SK-N-MC (cell line): ENCODE results near the gene CDHR5.

Experiments
- EZH2 ChIP-seq: fragments of 200-600 bp; sonication (generic); IDR thresholded peaks from one replicate; pipeline ENCODE4 v1.6.1; 2017; ENCODE audit warnings: antibody characterized with exemption
- FOXP2 ChIP-seq: optimal IDR thresholded peaks from 2 replicates; pipeline ENCODE3; 2011; ENCODE audit warnings: mild to moderate bottlenecking, moderate library complexity; ENCODE audit not compliant: insufficient read depth; ENCODE audit errors: extremely low read length, control extremely low read depth

DNA sequence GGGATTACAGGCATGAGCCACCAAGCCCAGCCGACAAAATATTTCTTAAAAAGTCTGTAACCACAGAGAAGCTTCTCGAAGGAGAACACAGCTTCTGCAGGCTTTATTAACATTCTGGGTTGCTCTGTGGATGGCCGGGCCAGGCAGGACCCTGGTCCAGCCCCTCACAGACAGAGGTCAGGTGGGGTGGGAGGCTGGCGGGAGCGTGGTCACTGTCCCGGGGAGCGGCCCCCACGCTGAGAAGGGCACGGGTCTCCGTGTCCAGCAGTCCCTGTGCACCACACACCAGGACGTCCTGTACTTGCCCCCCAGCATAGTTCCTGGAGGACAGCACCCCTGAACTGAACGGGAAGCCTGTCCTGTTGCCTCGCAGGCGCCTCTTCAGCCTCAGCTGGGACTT, 31.7 kb upstream of the CDHR5 start:
- TF ChIP-seq EZH2, result no peak
- TF ChIP-seq FOXP2, result no peak
